Measurements from ENCODE around the gene HDGFL1. TPM values are rescaled to one million over a fixed set of nuclear protein-coding genes. Genes with fewer than 3 reads are reported as not detected.

Gene HDGFL1
- polyA plus RNA-seq, 1 donor from 2014 or later = not detected

DNA sequence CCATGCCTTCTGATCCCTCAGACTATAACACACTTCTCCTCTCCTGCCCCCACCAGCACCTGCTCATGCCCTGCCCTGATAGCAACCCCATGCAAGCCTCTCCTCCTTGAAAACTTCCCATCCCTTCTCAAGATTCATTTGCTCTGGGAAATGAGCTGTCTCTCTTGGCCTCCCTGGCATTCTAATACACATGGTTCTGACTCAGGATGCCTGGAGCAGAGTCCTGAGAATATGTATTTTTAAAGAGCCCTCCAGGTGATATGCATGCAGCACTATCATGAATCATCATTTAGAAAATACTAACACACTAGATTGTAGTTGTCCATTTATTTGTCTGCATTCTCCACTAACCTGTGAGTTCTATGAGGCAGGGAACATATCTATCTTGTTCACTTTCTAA, 26.6 kb downstream of the HDGFL1 start:
- Histone ChIP-seq H3K79me2 (replicated peaks; ENCODE audit: insufficient read depth, low read length) (no peaks in the 10 kb centered on the region), H4K20me1 (ENCODE audit: insufficient read depth) (no peaks in the 10 kb centered on the region), H3K27me3 (ENCODE audit: insufficient read depth, low read depth, low read length) (no peaks in the 10 kb centered on the region), H3K27ac (ENCODE audit: low read length) (no peak overlapping the region), H3K4me3 (ENCODE audit: low read length) (no peak overlapping the region), H3K4me2 (ENCODE audit: low read length) (no peak overlapping the region), H2AFZ (ENCODE audit: low read depth, low read length) (no peak overlapping the region), H3K9ac (ENCODE audit: low read length) (no peak overlapping the region), H3K36me3 (ENCODE audit: insufficient read depth, low read length) (no peaks in the 10 kb centered on the region), H3K9me2 (ENCODE audit: insufficient read depth, low read length) (no peaks in the 10 kb centered on the region), H3F3A (ENCODE audit: insufficient read depth, low read length, poor library complexity, severe bottlenecking) (no peaks in the 10 kb centered on the region), H3K9me3 (ENCODE audit: low read length) (no peaks in the 10 kb centered on the region)
- TF ChIP-seq EZH2 (IDR thresholded peaks at IDR 0.05; ENCODE audit: borderline replicate concordance, insufficient read depth, low read length, poor library complexity, severe bottlenecking) = no peak
- TF ChIP-seq SMC3 (conservative IDR thresholded peaks at IDR 0.05; ENCODE audit: poor library complexity) = no peak
- no peak for TF ChIP-seq EP300 (conservative IDR thresholded peaks at IDR 0.05; ENCODE audit: poor library complexity, severe bottlenecking)
- no peak for TF ChIP-seq TAF1 (IDR thresholded peaks at IDR 0.05; ENCODE audit: low read depth)
- TF ChIP-seq MXI1 (conservative IDR thresholded peaks at IDR 0.05; ENCODE audit: poor library complexity, severe bottlenecking) = no peak
- TF ChIP-seq, protein P1, sequence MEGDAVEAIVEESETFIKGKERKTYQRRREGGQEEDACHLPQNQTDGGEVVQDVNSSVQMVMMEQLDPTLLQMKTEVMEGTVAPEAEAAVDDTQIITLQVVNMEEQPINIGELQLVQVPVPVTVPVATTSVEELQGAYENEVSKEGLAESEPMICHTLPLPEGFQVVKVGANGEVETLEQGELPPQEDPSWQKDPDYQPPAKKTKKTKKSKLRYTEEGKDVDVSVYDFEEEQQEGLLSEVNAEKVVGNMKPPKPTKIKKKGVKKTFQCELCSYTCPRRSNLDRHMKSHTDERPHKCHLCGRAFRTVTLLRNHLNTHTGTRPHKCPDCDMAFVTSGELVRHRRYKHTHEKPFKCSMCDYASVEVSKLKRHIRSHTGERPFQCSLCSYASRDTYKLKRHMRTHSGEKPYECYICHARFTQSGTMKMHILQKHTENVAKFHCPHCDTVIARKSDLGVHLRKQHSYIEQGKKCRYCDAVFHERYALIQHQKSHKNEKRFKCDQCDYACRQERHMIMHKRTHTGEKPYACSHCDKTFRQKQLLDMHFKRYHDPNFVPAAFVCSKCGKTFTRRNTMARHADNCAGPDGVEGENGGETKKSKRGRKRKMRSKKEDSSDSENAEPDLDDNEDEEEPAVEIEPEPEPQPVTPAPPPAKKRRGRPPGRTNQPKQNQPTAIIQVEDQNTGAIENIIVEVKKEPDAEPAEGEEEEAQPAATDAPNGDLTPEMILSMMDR (IDR thresholded peaks at IDR 0.05; ENCODE audit: poor library complexity, severe bottlenecking) = no peak
- TF ChIP-seq, protein P2, sequence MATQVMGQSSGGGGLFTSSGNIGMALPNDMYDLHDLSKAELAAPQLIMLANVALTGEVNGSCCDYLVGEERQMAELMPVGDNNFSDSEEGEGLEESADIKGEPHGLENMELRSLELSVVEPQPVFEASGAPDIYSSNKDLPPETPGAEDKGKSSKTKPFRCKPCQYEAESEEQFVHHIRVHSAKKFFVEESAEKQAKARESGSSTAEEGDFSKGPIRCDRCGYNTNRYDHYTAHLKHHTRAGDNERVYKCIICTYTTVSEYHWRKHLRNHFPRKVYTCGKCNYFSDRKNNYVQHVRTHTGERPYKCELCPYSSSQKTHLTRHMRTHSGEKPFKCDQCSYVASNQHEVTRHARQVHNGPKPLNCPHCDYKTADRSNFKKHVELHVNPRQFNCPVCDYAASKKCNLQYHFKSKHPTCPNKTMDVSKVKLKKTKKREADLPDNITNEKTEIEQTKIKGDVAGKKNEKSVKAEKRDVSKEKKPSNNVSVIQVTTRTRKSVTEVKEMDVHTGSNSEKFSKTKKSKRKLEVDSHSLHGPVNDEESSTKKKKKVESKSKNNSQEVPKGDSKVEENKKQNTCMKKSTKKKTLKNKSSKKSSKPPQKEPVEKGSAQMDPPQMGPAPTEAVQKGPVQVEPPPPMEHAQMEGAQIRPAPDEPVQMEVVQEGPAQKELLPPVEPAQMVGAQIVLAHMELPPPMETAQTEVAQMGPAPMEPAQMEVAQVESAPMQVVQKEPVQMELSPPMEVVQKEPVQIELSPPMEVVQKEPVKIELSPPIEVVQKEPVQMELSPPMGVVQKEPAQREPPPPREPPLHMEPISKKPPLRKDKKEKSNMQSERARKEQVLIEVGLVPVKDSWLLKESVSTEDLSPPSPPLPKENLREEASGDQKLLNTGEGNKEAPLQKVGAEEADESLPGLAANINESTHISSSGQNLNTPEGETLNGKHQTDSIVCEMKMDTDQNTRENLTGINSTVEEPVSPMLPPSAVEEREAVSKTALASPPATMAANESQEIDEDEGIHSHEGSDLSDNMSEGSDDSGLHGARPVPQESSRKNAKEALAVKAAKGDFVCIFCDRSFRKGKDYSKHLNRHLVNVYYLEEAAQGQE (IDR thresholded peaks at IDR 0.05; ENCODE audit: borderline replicate concordance) = no peak
- TF ChIP-seq RAD21 (conservative IDR thresholded peaks at IDR 0.05) = no peak
- TF ChIP-seq POLR2AphosphoS5 (IDR thresholded peaks at IDR 0.05) = no peak

DNA sequence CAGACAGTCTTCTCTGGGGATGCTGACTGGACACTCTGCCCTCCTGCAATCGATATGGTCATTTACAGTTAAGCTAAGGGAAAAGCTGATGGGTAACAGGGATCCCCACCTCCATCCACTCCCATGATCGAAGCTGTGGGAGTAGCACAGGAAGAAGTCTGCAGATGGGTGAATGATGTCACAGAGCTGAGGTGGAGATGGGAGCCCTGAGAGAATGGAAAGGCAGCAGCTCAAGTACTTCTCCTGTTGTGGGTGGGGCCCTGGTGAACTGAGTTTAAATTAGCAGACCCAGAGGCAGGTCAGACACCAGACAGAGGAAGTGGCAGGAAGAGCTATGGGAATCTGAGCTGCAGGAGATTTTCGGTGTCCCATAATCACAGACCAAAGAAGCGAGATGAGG, 29.0 kb downstream of the HDGFL1 start:
- Histone ChIP-seq H3K27ac (ENCODE audit: low read length) (no peak overlapping the region), H2AFZ (ENCODE audit: low read depth, low read length) (no peak overlapping the region), H4K20me1 (ENCODE audit: insufficient read depth) (no peaks in the 10 kb centered on the region), H3K9me2 (ENCODE audit: insufficient read depth, low read length) (no peaks in the 10 kb centered on the region), H3K27me3 (ENCODE audit: insufficient read depth, low read depth, low read length) (no peaks in the 10 kb centered on the region), H3K4me3 (ENCODE audit: low read length) (no peak overlapping the region), H3K4me2 (ENCODE audit: low read length) (no peak overlapping the region), H3F3A (ENCODE audit: insufficient read depth, low read length, poor library complexity, severe bottlenecking) (no peaks in the 10 kb centered on the region), H3K9ac (ENCODE audit: low read length) (no peak overlapping the region), H3K9me3 (ENCODE audit: low read length) (no peaks in the 10 kb centered on the region), H3K79me2 (replicated peaks; ENCODE audit: insufficient read depth, low read length) (no peaks in the 10 kb centered on the region), H3K36me3 (ENCODE audit: insufficient read depth, low read length) (no peaks in the 10 kb centered on the region)
- no peak for TF ChIP-seq EP300 (conservative IDR thresholded peaks at IDR 0.05; ENCODE audit: poor library complexity, severe bottlenecking)

DNA sequence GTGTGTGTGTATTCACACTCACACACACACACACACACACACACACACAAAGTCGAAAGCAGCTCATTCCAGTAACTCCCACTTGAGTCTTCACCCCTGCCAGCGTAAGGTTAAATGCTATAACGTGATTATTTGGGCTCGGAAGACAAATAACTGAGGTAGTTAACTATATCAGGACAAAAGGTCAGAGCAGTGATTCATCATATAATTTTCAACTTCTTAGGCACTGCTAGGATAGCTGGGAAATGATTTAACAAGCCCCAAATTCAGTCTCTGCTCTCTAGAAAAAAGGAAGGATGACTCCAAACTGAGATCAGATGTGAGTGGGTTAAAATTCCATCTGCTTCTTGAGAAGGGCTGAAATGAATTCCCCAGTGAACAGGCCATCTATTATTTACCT, 30.7 kb downstream of the HDGFL1 start:
- Histone ChIP-seq H4K20me1 (ENCODE audit: insufficient read depth) (no peaks in the 10 kb centered on the region), H3K79me2 (replicated peaks; ENCODE audit: insufficient read depth, low read length) (no peaks in the 10 kb centered on the region), H3K4me2 (ENCODE audit: low read length) (no peak overlapping the region), H3K27ac (ENCODE audit: low read length) (no peak overlapping the region), H3K36me3 (ENCODE audit: insufficient read depth, low read length) (no peaks in the 10 kb centered on the region), H3K9me2 (ENCODE audit: insufficient read depth, low read length) (no peaks in the 10 kb centered on the region), H3F3A (ENCODE audit: insufficient read depth, low read length, poor library complexity, severe bottlenecking) (no peaks in the 10 kb centered on the region), H2AFZ (ENCODE audit: low read depth, low read length) (no peak overlapping the region), H3K27me3 (ENCODE audit: insufficient read depth, low read depth, low read length) (no peaks in the 10 kb centered on the region), H3K4me3 (ENCODE audit: low read length) (no peak overlapping the region), H3K9ac (ENCODE audit: low read length) (no peak overlapping the region), H3K9me3 (ENCODE audit: low read length) (no peaks in the 10 kb centered on the region)
- TF ChIP-seq SMC3 (conservative IDR thresholded peaks at IDR 0.05; ENCODE audit: poor library complexity) (no peak), POLR2AphosphoS5 (IDR thresholded peaks at IDR 0.05) (no peak), EP300 (conservative IDR thresholded peaks at IDR 0.05; ENCODE audit: poor library complexity, severe bottlenecking) (no peak), MXI1 (conservative IDR thresholded peaks at IDR 0.05; ENCODE audit: poor library complexity, severe bottlenecking) (no peak), RAD21 (conservative IDR thresholded peaks at IDR 0.05) (no peak), EZH2 (IDR thresholded peaks at IDR 0.05; ENCODE audit: borderline replicate concordance, insufficient read depth, low read length, poor library complexity, severe bottlenecking) (no peak), TAF1 (IDR thresholded peaks at IDR 0.05; ENCODE audit: low read depth) (no peak)
- TF ChIP-seq, protein P2 (IDR thresholded peaks at IDR 0.05; ENCODE audit: borderline replicate concordance) = no peak
- TF ChIP-seq, protein P1 (IDR thresholded peaks at IDR 0.05; ENCODE audit: poor library complexity, severe bottlenecking) = no peak
